Prostate gland (tissue), 2 donors: Measurements from ENCODE around the gene AVEN.

Experiments used
- CTCF ChIP-seq, 4 experiments: fragments of 200-600 bp in 2 of 4; fragments of 450-650 bp in 2 of 4; sonication (generic) in 2 of 4; IDR thresholded peaks; 1 replicate in 3 of 4; 2 replicates in 1 of 4; pipeline ENCODE4 v1.5.1; 2016 to 2019; ENCODE audit warnings: antibody characterized with exemption in 4 of 4, mild to moderate bottlenecking in 2 of 4, moderate library complexity in 2 of 4
- POLR2A ChIP-seq: fragments of 450-650 bp; IDR thresholded peaks from one replicate; pipeline ENCODE4 v1.6.1; 2016; ENCODE audit warnings: antibody characterized with exemption, mild to moderate bottlenecking
- POLR2AphosphoS5 ChIP-seq: sonication (generic); formaldehyde crosslinking; IDR thresholded peaks from one replicate; pipeline ENCODE4 v1.6.1; 2017; ENCODE audit warnings: antibody characterized with exemption

GRCh38 chr15:33908406-33908805, 130.6 kb downstream of the AVEN start:
- TF ChIP-seq CTCF (IDR thresholded peaks at IDR 0.05), result no peak
- TF ChIP-seq POLR2A, result no peak
- no peak for TF ChIP-seq POLR2AphosphoS5
